Ishikawa (cell line): ENCODE measurements around the gene SIM2.

Source experiments
- EGR1 ChIP-seq: IDR thresholded peaks from 2 replicates; pipeline ENCODE4 v1.6.1; 2012
- EP300 ChIP-seq: IDR thresholded peaks from 2 replicates; pipeline ENCODE4 v1.6.1; 2012; ENCODE audit warnings: borderline replicate concordance
- RAD21 ChIP-seq: IDR thresholded peaks from 2 replicates; pipeline ENCODE4 v1.6.1; 2012; ENCODE audit warnings: low read depth
- TAF1 ChIP-seq: IDR thresholded peaks from 2 replicates; pipeline ENCODE4 v1.6.1; 2012; ENCODE audit warnings: low read depth, mild to moderate bottlenecking
- YY1 ChIP-seq: IDR thresholded peaks from 2 replicates; pipeline ENCODE4 v1.6.1; 2012; ENCODE audit warnings: low read depth
- ZBTB7A ChIP-seq: IDR thresholded peaks from 2 replicates; pipeline ENCODE4 v1.6.1; 2012; ENCODE audit warnings: low read depth
- TF ChIP-seq, protein P1 (sequence below): IDR thresholded peaks from 2 replicates; pipeline ENCODE4 v1.6.1; 2012; ENCODE audit warnings: low read depth, mild to moderate bottlenecking
- TF ChIP-seq, protein P2 (sequence below): IDR thresholded peaks from 2 replicates; pipeline ENCODE4 v1.6.1; 2012
- TF ChIP-seq, protein P3 (sequence below): IDR thresholded peaks from 2 replicates; pipeline ENCODE4 v1.6.1; 2012

DNA sequence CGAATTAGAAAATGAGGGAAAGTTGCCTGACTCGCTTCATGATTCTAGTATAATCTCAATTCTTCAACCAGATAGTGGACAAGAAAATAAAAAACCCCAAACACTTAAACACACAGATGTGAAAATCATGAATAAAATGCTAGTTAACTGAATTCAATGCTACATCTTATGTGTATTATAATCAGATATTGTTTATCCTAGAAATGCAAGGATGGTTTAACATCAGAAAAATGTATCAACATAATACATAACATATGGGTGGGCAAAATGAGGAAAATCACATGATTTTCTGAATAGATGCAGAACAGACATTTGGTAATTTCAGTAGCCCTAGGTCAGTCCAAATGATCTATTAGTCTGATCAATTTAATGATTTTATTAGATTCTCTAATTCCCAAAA is 97.2 kb downstream of the SIM2 start:
- TF ChIP-seq TAF1, result no peak
- TF ChIP-seq, protein P1, sequence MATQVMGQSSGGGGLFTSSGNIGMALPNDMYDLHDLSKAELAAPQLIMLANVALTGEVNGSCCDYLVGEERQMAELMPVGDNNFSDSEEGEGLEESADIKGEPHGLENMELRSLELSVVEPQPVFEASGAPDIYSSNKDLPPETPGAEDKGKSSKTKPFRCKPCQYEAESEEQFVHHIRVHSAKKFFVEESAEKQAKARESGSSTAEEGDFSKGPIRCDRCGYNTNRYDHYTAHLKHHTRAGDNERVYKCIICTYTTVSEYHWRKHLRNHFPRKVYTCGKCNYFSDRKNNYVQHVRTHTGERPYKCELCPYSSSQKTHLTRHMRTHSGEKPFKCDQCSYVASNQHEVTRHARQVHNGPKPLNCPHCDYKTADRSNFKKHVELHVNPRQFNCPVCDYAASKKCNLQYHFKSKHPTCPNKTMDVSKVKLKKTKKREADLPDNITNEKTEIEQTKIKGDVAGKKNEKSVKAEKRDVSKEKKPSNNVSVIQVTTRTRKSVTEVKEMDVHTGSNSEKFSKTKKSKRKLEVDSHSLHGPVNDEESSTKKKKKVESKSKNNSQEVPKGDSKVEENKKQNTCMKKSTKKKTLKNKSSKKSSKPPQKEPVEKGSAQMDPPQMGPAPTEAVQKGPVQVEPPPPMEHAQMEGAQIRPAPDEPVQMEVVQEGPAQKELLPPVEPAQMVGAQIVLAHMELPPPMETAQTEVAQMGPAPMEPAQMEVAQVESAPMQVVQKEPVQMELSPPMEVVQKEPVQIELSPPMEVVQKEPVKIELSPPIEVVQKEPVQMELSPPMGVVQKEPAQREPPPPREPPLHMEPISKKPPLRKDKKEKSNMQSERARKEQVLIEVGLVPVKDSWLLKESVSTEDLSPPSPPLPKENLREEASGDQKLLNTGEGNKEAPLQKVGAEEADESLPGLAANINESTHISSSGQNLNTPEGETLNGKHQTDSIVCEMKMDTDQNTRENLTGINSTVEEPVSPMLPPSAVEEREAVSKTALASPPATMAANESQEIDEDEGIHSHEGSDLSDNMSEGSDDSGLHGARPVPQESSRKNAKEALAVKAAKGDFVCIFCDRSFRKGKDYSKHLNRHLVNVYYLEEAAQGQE, result no peak
- no peak for TF ChIP-seq ZBTB7A
- TF ChIP-seq, protein P2, sequence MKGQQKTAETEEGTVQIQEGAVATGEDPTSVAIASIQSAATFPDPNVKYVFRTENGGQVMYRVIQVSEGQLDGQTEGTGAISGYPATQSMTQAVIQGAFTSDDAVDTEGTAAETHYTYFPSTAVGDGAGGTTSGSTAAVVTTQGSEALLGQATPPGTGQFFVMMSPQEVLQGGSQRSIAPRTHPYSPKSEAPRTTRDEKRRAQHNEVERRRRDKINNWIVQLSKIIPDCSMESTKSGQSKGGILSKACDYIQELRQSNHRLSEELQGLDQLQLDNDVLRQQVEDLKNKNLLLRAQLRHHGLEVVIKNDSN, result no peak
- TF ChIP-seq YY1, result no peak
- TF ChIP-seq, protein P3, sequence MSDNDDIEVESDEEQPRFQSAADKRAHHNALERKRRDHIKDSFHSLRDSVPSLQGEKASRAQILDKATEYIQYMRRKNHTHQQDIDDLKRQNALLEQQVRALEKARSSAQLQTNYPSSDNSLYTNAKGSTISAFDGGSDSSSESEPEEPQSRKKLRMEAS, result no peak
- no peak for TF ChIP-seq EGR1
- no peak for TF ChIP-seq RAD21
- no peak for TF ChIP-seq EP300
